SH-SY5Y (cell line): ENCODE measurements around the gene TINAGL1.

Source experiments
- GATA2 ChIP-seq: IDR thresholded peaks from 2 replicates; pipeline ENCODE4 v1.6.1; 2011; ENCODE audit warnings: mild to moderate bottlenecking, low read depth, low read length
- GATA3 ChIP-seq: IDR thresholded peaks from 2 replicates; pipeline ENCODE4 v1.6.1; 2011; ENCODE audit warnings: low read depth, mild to moderate bottlenecking, low read length, moderate library complexity

- TF ChIP-seq GATA3 (no peak), GATA2 (no peak)
Observed at GRCh38 chr1:31600641-31601040, 24.3 kb downstream of the TINAGL1 start.
